Transverse colon (tissue), 4 donors: ENCODE results near the gene U2AF2.

Experiments used
- CTCF ChIP-seq, 5 experiments: fragments of 200-600 bp in 3 of 5; fragments of 450-650 bp in 2 of 5; sonication (generic) in 3 of 5; IDR thresholded peaks; 1 replicate in 2 of 5; 2 replicates in 3 of 5; pipeline ENCODE4 v1.5.1; 2016 to 2017; ENCODE audit warnings: antibody characterized with exemption in 5 of 5, inconsistent platforms in 3 of 5, mild to moderate bottlenecking in 2 of 5, moderate library complexity in 1 of 5
- EP300 ChIP-seq: sonication (generic); formaldehyde crosslinking; IDR thresholded peaks from one replicate; pipeline ENCODE4 v1.6.1; 2017; ENCODE audit warnings: antibody characterized with exemption, low read depth
- POLR2A ChIP-seq: fragments of 450-650 bp; IDR thresholded peaks from one replicate; pipeline ENCODE4 v1.6.1; 2016; ENCODE audit warnings: antibody characterized with exemption, mild to moderate bottlenecking, moderate library complexity
- POLR2AphosphoS5 ChIP-seq, 3 donors: sonication (generic); formaldehyde crosslinking; IDR thresholded peaks; one replicate each; pipeline ENCODE4 v1.6.1; 2016; ENCODE audit warnings: antibody characterized with exemption in 3 of 3

- TF ChIP-seq CTCF (IDR thresholded peaks at IDR 0.05) (no peak), POLR2AphosphoS5 (IDR thresholded peaks at IDR 0.05) (peak; percentile 58 to 87 (median 73)), EP300 (no peak), POLR2A (peak; percentile 72)
Measured at GRCh38 chr19:55654868-55655647, at the start of gene U2AF2.
